Adipose tissue (tissue), 3 donors: ENCODE measurements around the gene KLF15. TPM values are rescaled to one million over a fixed set of nuclear protein-coding genes. Genes with fewer than 3 reads are reported as not detected.

ENCODE experiments used
- H3K27ac ChIP-seq: one replicate; pipeline ENCODE4 v1.5.1; 2013; ENCODE audit warnings: low read depth, low read length
- WGBS, 3 donors: extraction: QIAGEN DNeasy Blood & Tissue Kit; methylation state at CpG; one replicate each; pipeline ENCODE4 v1.1.7; 2013; 5-methylcytosine and 5-hydroxymethylcytosine counted together
- polyA plus RNA-seq, 3 donors: library from polyadenylated mRNA; stranded (reverse); fragments of 200-250 nt; gene quantifications; one replicate each; pipeline ENCODE4 v1.2.3, GENCODE V29; 2013
- donor health status: healthy with polysubstance abuse.
- donor health status: Bipolar disorder and iron deficiency.
- donor health status: healthy.

The KLF15 gene
- polyA plus RNA-seq, 3 donors = 29.6 to 38.0 (median 32.0) TPM

- WGBS, 3 donors = 81 to 94% (median 88%) methylated on average over 11 of the region's 11 CpGs
- H3K27ac ChIP-seq = no peak overlapping the region
Observed at GRCh38 chr3:126365351-126366277, 8.4 kb upstream of the KLF15 start.

GRCh38 chr3:126364731-126365301 lies 7.6 kb upstream of the KLF15 start:
- WGBS, 3 donors = 90 to 91% (median 90%) methylated on average over 5 of the region's 5 CpGs
- no peak overlapping the region for H3K27ac ChIP-seq

- 93 to 95% (median 93%) methylated on average over 9 of the region's 9 CpGs for WGBS, 3 donors
Observed at GRCh38 chr3:126364130-126364695, 7.0 kb upstream of the KLF15 start.

GRCh38 chr3:126361211-126361610 lies 4.0 kb upstream of the KLF15 start:
- no peak overlapping the region for H3K27ac ChIP-seq

More at GRCh38 chr3:126364130-126364695, 7.0 kb upstream of the KLF15 start:
- no peak overlapping the region for H3K27ac ChIP-seq

GRCh38 chr3:126360714-126361060 lies 3.5 kb upstream of the KLF15 start:
- WGBS, 3 donors = 68 to 85% (median 70%) methylated on average over 3 of the region's 3 CpGs

More at GRCh38 chr3:126361211-126361610, 4.0 kb upstream of the KLF15 start:
- 82 to 87% (median 82%) methylated on average over 9 of the region's 9 CpGs for WGBS, 3 donors

GRCh38 chr3:126360046-126360713 lies 3.0 kb upstream of the KLF15 start:
- no peak overlapping the region for H3K27ac ChIP-seq
- 71 to 90% (median 79%) methylated on average over 3 of the region's 3 CpGs for WGBS, 3 donors

More at GRCh38 chr3:126360714-126361060, 3.5 kb upstream of the KLF15 start:
- no peak overlapping the region for H3K27ac ChIP-seq

- no peak overlapping the region for H3K27ac ChIP-seq
- WGBS, 3 donors = 82 to 87% (median 84%) methylated on average over 3 of the region's 3 CpGs
Observed at GRCh38 chr3:126358816-126359181, 1.6 kb upstream of the KLF15 start.

- WGBS, 3 donors = 9 to 12% (median 12%) methylated on average over 11 of the region's 11 CpGs
- H3K27ac ChIP-seq = no peak overlapping the region
Observed at GRCh38 chr3:126358038-126358815, 1.0 kb upstream of the KLF15 start.

GRCh38 chr3:126356373-126357264 lies 589 bp downstream of the KLF15 start:
- 0 to 1% (median 1%) methylated on average over 59 to 100 of the region's 100 CpGs for WGBS, 3 donors
- peak overlapping the region; percentile 42 for H3K27ac ChIP-seq

- peak overlapping the region; percentile 28 for H3K27ac ChIP-seq
- WGBS, 3 donors = 1 to 2% (median 1%) methylated on average over 29 to 32 of the region's 32 CpGs
Observed at GRCh38 chr3:126355777-126356372, 1.3 kb downstream of the KLF15 start.

GRCh38 chr3:126355251-126355650 lies 2.0 kb downstream of the KLF15 start:
- WGBS, 3 donors = 34 to 79% (median 55%) methylated on average over 3 of the region's 3 CpGs
- no peak overlapping the region for H3K27ac ChIP-seq

GRCh38 chr3:126354776-126355175 lies 2.4 kb downstream of the KLF15 start:
- WGBS, 3 donors = 43 to 84% (median 73%) methylated on average over 7 of the region's 7 CpGs
- no peak overlapping the region for H3K27ac ChIP-seq

GRCh38 chr3:126353694-126354321 lies 3.4 kb downstream of the KLF15 start:
- 68 to 89% (median 88%) methylated on average over 8 of the region's 8 CpGs for WGBS, 3 donors
- H3K27ac ChIP-seq = peak overlapping the region; percentile 45

GRCh38 chr3:126352476-126353454 lies 4.4 kb downstream of the KLF15 start:
- H3K27ac ChIP-seq = no peak overlapping the region
- WGBS, 3 donors = 84 to 86% (median 84%) methylated on average over 24 to 27 of the region's 27 CpGs

- H3K27ac ChIP-seq = no peak overlapping the region
- WGBS, 3 donors = 81 to 95% (median 94%) methylated on average over 18 of the region's 18 CpGs
Observed at GRCh38 chr3:126351771-126352475, 5.3 kb downstream of the KLF15 start.
